Mesothelial cell of epicardium (in vitro differentiated cells): Measurements from ENCODE around the gene ATRNL1. TPM values are rescaled to one million over a fixed set of nuclear protein-coding genes. Genes with fewer than 3 reads are reported as not detected.
"Not testable (repeated sequence)": the region's sequence is repeated elsewhere in the genome, so short reads cannot be mapped to it uniquely, and the experiment has no call there.

Source experiments
- DNase-seq, 2 experiments: peaks; one replicate each; pipeline ENCODE4 v3.0.0; 2021; ENCODE audit warnings: low spot score in 2 of 2; ENCODE audit not compliant: unreplicated experiment in 2 of 2
- H3K27ac Mint-ChIP-seq: 2 replicates; pipeline ENCODE4 v1.8.0; 2021; ENCODE audit warnings: mixed read lengths
- H3K27me3 Mint-ChIP-seq: 2 replicates; pipeline ENCODE4 v1.8.0; 2021; ENCODE audit warnings: low read depth, mixed read lengths
- H3K36me3 Mint-ChIP-seq: 2 replicates; pipeline ENCODE4 v1.8.0; 2021; ENCODE audit warnings: mixed read lengths
- H3K4me1 Mint-ChIP-seq: 2 replicates; pipeline ENCODE4 v1.8.0; 2021; ENCODE audit warnings: mixed read lengths
- H3K4me3 Mint-ChIP-seq: 2 replicates; pipeline ENCODE4 v1.8.0; 2021; ENCODE audit warnings: mild to moderate bottlenecking, moderate library complexity, mixed read lengths
- H3K9me3 Mint-ChIP-seq: 2 replicates; pipeline ENCODE4 v1.8.0; 2021; ENCODE audit warnings: mixed read lengths
- CTCF ChIP-seq: fragments of 200-600 bp; sonication (generic); IDR thresholded peaks from one replicate; pipeline ENCODE4 v1.5.0; 2021; ENCODE audit warnings: antibody characterized with exemption; ENCODE audit not compliant: unreplicated experiment
- total RNA-seq: library from RNA; stranded (reverse); gene quantifications from 3 replicates; pipeline ENCODE4 v1.2.1, GENCODE V29; 2021

Gene ATRNL1
- total RNA-seq, 1 donor from 2014 or later, result 39.6 TPM

GRCh38 chr10:115379064-115379463, 285.9 kb downstream of the ATRNL1 start:
- H3K36me3 Mint-ChIP-seq, result no peaks in the 10 kb centered on the region
- peaks cover 30% of the 10 kb centered on the region for H3K9me3 Mint-ChIP-seq
- H3K4me1 Mint-ChIP-seq, result no peaks in the 10 kb centered on the region
- no peak for DNase-seq
- no peak overlapping the region for H3K27ac Mint-ChIP-seq
- H3K4me3 Mint-ChIP-seq, result no peak overlapping the region
- H3K27me3 Mint-ChIP-seq, result no peaks in the 10 kb centered on the region
- TF ChIP-seq CTCF, result no peak

GRCh38 chr10:115384665-115385064, 291.5 kb downstream of the ATRNL1 start:
- H3K36me3 Mint-ChIP-seq, result no peaks in the 10 kb centered on the region
- no peak for TF ChIP-seq CTCF
- H3K27me3 Mint-ChIP-seq, result no peaks in the 10 kb centered on the region
- H3K4me3 Mint-ChIP-seq, result no peak overlapping the region
- H3K4me1 Mint-ChIP-seq, result no peaks in the 10 kb centered on the region
- no peak for DNase-seq
- peaks cover 10% of the 10 kb centered on the region for H3K9me3 Mint-ChIP-seq
- H3K27ac Mint-ChIP-seq, result no peak overlapping the region

GRCh38 chr10:115390607-115391006, 297.4 kb downstream of the ATRNL1 start:
- Mint-ChIP-seq H3K9me3 (peaks cover 14% of the 10 kb centered on the region), H3K27ac (no peak overlapping the region), H3K27me3 (no peaks in the 10 kb centered on the region), H3K4me1 (no peaks in the 10 kb centered on the region), H3K36me3 (no peaks in the 10 kb centered on the region), H3K4me3 (no peak overlapping the region)
- TF ChIP-seq CTCF, result no peak
- no peak for DNase-seq

GRCh38 chr10:115398026-115398425, 304.9 kb downstream of the ATRNL1 start:
- H3K4me3 Mint-ChIP-seq, result no peak overlapping the region
- H3K4me1 Mint-ChIP-seq, result no peaks in the 10 kb centered on the region
- peaks cover 15% of the 10 kb centered on the region for H3K9me3 Mint-ChIP-seq
- peaks cover 4% of the 10 kb centered on the region for H3K27me3 Mint-ChIP-seq
- peaks cover 2% of the 10 kb centered on the region for H3K36me3 Mint-ChIP-seq
- no peak for TF ChIP-seq CTCF
- no peak overlapping the region for H3K27ac Mint-ChIP-seq
- DNase-seq, result no peak

GRCh38 chr10:115402699-115403098, 309.5 kb downstream of the ATRNL1 start:
- Mint-ChIP-seq H3K4me1 (no peaks in the 10 kb centered on the region), H3K27ac (no peak overlapping the region), H3K27me3 (peaks cover 4% of the 10 kb centered on the region), H3K4me3 (no peak overlapping the region), H3K9me3 (peaks cover 22% of the 10 kb centered on the region), H3K36me3 (peaks cover 2% of the 10 kb centered on the region)
- no peak for TF ChIP-seq CTCF
- DNase-seq, result no peak

- H3K4me3 Mint-ChIP-seq, H3K27ac Mint-ChIP-seq, H3K27me3 Mint-ChIP-seq, DNase-seq, H3K4me1 Mint-ChIP-seq: not testable (repeated sequence)
- Mint-ChIP-seq H3K9me3 (peaks cover 27% of the 10 kb centered on the region), H3K36me3 (peaks cover 16% of the 10 kb centered on the region)
These were observed 312.7 kb downstream of the ATRNL1 start for GRCh38 chr10:115405838-115406237.
